K562 (cell line): Measurements from ENCODE around the gene SLC26A11. TPM values are rescaled to one million over a fixed set of nuclear protein-coding genes. Genes with fewer than 3 reads are reported as not detected.

ENCODE experiments used
- ATAC-seq: fragments of 200-7000 bp; cut with Tn5 transposase; 3 replicates; pipeline ENCODE4 v1.9.1; 2020; ENCODE audit warnings: moderate library complexity
- BruUV-seq: library from RNA; stranded (reverse); fragments of 400-500 nt; replicated peaks from 2 replicates; lab custom pipeline; 2021; lab: Mats Ljungman, UMichigan
- CTCF ChIA-PET: fragments of 300-600 bp; formaldehyde crosslinking; extraction: SDS; loops from one replicate; lab custom pipeline; 2021; ENCODE audit warnings: low intra/inter-chr PET ratio; lab: Yijun Ruan, JAX
- POLR2A ChIA-PET: fragments of 300-600, 350-650 bp; sonication (Branson Sonifier 250); formaldehyde crosslinking; extraction: SDS; loops from one replicate; lab custom pipeline; 2021; ENCODE audit warnings: antibody characterized with exemption, inconsistent platforms; lab: Yijun Ruan, JAX
- DNase-seq, 4 experiments: peaks; one replicate each; pipeline versions ENCODE4 v3.0.0 to v3.0.0-alpha.2; 2011 to 2018; ENCODE audit warnings: low spot score in 3 of 4, mixed read lengths in 3 of 4; ENCODE audit errors: extremely low read depth in 1 of 4
- FAIRE-seq: peaks from 2 replicates; lab custom pipeline; 2011; peaks lifted over from hg19 to GRCh38; lab: Jason Lieb, UNC
- H2AFZ ChIP-seq: 2 replicates; pipeline ENCODE4 v1.6.0; 2011; ENCODE audit warnings: low read depth, low read length, control low read depth, inconsistent platforms
- H3K27ac ChIP-seq: fragments of 200-600 bp; 3 replicates; pipeline ENCODE4 v1.8.0; 2011; ENCODE audit warnings: low read depth, mild to moderate bottlenecking, control low read depth, inconsistent platforms, low read length, moderate library complexity, mixed read lengths; ENCODE audit errors: extremely low read depth
- H3K27me3 ChIP-seq, 2 experiments: fragments of 300-600 bp in 1 of 2; 2 replicates in 1 of 2; 3 replicates in 1 of 2; pipeline versions ENCODE4 v1.6.0 to v1.8.0; 2011; ENCODE audit warnings: inconsistent platforms in 2 of 2, low read length in 2 of 2, mild to moderate bottlenecking in 1 of 2, mixed read lengths in 1 of 2, moderate library complexity in 1 of 2; ENCODE audit not compliant: control insufficient read depth in 2 of 2, insufficient read depth in 2 of 2
- H3K36me3 ChIP-seq: fragments of 300-600 bp; 3 replicates; pipeline ENCODE4 v1.8.0; 2011; ENCODE audit warnings: mild to moderate bottlenecking, low read length, inconsistent platforms; ENCODE audit not compliant: control insufficient read depth, insufficient read depth
- H3K4me1 ChIP-seq, 2 experiments: fragments of 200-600 bp in 1 of 2; replicated peaks in 1 of 2; 2 replicates in 1 of 2; 3 replicates in 1 of 2; pipeline versions ENCODE4 v1.5.1 to v1.8.0; 2011; ENCODE audit warnings: inconsistent platforms in 2 of 2, low read length in 2 of 2, mild to moderate bottlenecking in 1 of 2, mixed read lengths in 1 of 2, moderate library complexity in 1 of 2; ENCODE audit not compliant: control insufficient read depth in 2 of 2, insufficient read depth in 2 of 2
- H3K4me2 ChIP-seq: 2 replicates; pipeline ENCODE4 v1.6.1; 2011; ENCODE audit warnings: low read length, control low read depth, inconsistent platforms, mixed read lengths; ENCODE audit not compliant: insufficient read depth
- H3K4me3 ChIP-seq: fragments of 200-600 bp; sonication (generic), shearing (Covaris generic); 2 replicates; pipeline ENCODE4 v1.5.1; 2016; ENCODE audit warnings: control low read depth, inconsistent platforms
- H3K79me2 ChIP-seq: fragments of 200-600 bp; 3 replicates; pipeline ENCODE4 v1.8.0; 2011; ENCODE audit warnings: low read length, inconsistent platforms; ENCODE audit not compliant: control insufficient read depth, insufficient read depth
- H3K9ac ChIP-seq, 2 experiments: 2 replicates each; pipeline versions ENCODE4 v1.6.0 to v1.6.1; 2011; ENCODE audit warnings: low read depth in 2 of 2, low read length in 2 of 2, control low read depth in 1 of 2, inconsistent platforms in 1 of 2, mild to moderate bottlenecking in 1 of 2, mixed read lengths in 1 of 2; ENCODE audit not compliant: insufficient read depth in 1 of 2
- H3K9me1 ChIP-seq: one replicate; pipeline ENCODE4 v1.6.0; 2011; ENCODE audit warnings: inconsistent platforms, mild to moderate bottlenecking, low read length, moderate library complexity; ENCODE audit not compliant: control insufficient read depth, insufficient read depth
- H3K9me3 ChIP-seq: replicated peaks from 2 replicates; pipeline ENCODE4 v1.5.1; 2011; ENCODE audit warnings: low read depth, low read length, inconsistent platforms; ENCODE audit not compliant: control insufficient read depth, insufficient read depth
- H4K20me1 ChIP-seq: replicated peaks from 2 replicates; pipeline ENCODE4 v1.6.1; 2011; ENCODE audit warnings: low read length, inconsistent platforms, mixed read lengths; ENCODE audit not compliant: control insufficient read depth, insufficient read depth
- DACH1 ChIP-seq: fragments of 450-650 bp; IDR thresholded peaks from 2 replicates; pipeline ENCODE4 v1.6.1; 2018; ENCODE audit not compliant: partially characterized antibody
- ESRRA ChIP-seq: fragments of 450-650 bp; IDR thresholded peaks from 2 replicates; pipeline ENCODE4 v1.6.1; 2014; ENCODE audit warnings: low read depth, mild to moderate bottlenecking, moderate library complexity, borderline replicate concordance
- ETS2 ChIP-seq: IDR thresholded peaks from 2 replicates; pipeline ENCODE4 v1.6.1; 2016; ENCODE audit warnings: borderline replicate concordance, missing genetic modification characterization, mild to moderate bottlenecking, moderate library complexity, missing compliant biosample characterization; ENCODE audit not compliant: poor library complexity, severe bottlenecking
- FOXA1 ChIP-seq: fragments of 450-650 bp; IDR thresholded peaks from 2 replicates; pipeline ENCODE4 v1.6.1; 2016; ENCODE audit warnings: mild to moderate bottlenecking, borderline replicate concordance
- FOXK1 ChIP-seq: sonication (generic); formaldehyde crosslinking; IDR thresholded peaks from 2 replicates; pipeline ENCODE4 v1.8.0; 2022; ENCODE audit warnings: missing genetic modification reagents, mild to moderate bottlenecking, borderline replicate concordance
- MTA1 ChIP-seq: fragments of 450-650 bp; IDR thresholded peaks from 2 replicates; pipeline ENCODE4 v1.6.1; 2017; ENCODE audit warnings: borderline replicate concordance
- PTTG1 ChIP-seq: fragments of 450-650 bp; IDR thresholded peaks from 2 replicates; pipeline ENCODE4 v1.6.1; 2016; ENCODE audit warnings: low read depth, mild to moderate bottlenecking, missing genetic modification characterization, missing compliant biosample characterization
- TEAD4 ChIP-seq, 2 experiments: sonication (generic) in 1 of 2; formaldehyde crosslinking in 1 of 2; IDR thresholded peaks; 2 replicates each; pipeline versions ENCODE4 v1.6.1 to v1.8.0; 2012 to 2022; ENCODE audit warnings: borderline replicate concordance in 1 of 2, inconsistent platforms in 1 of 2, low read length in 1 of 2, mild to moderate bottlenecking in 1 of 2, missing genetic modification reagents in 1 of 2
- XRCC4 ChIP-seq: IDR thresholded peaks from one replicate; pipeline ENCODE4 v1.6.1; 2011; ENCODE audit not compliant: insufficient read depth, insufficient read length; ENCODE audit errors: extremely low read depth
- ZNF444 ChIP-seq: fragments of 250-450 bp; sonication (Bioruptor Pico); IDR thresholded peaks from 2 replicates; pipeline ENCODE4 v1.4.0; 2020; ENCODE audit warnings: mild to moderate bottlenecking, moderate library complexity
- ZNF586 ChIP-seq: fragments of 450-650 bp; formaldehyde crosslinking; conservative IDR thresholded peaks from 2 replicates; pipeline ENCODE4 v1.4.0; 2020; ENCODE audit warnings: mild to moderate bottlenecking, moderate library complexity
- ZNF79 ChIP-seq: fragments of 250-450 bp; sonication (Bioruptor Pico); IDR thresholded peaks from 2 replicates; pipeline ENCODE4 v1.4.0; 2020; ENCODE audit warnings: low read depth, mild to moderate bottlenecking, moderate library complexity
- WGBS: fragments of 100-300 bp; shearing (Covaris generic); methylation state at CpG from one replicate; pipeline ENCODE4 v1.1.6; 2016; ENCODE audit warnings: low coverage, mixed read lengths; ENCODE audit not compliant: insufficient coverage; ENCODE audit errors: missing lambda C conversion rate; 5-methylcytosine and 5-hydroxymethylcytosine counted together
- in situ Hi-C: fragments of 300-500 bp; cut with MboI; formaldehyde crosslinking; loops from 4 replicates; pipeline ENCODE4 v1.15.0; 2018; ENCODE audit warnings: inconsistent platforms, mixed read lengths
- intact Hi-C: fragments of 100-400 bp; cut with micrococcal nuclease; formaldehyde crosslinking; loops from 2 replicates; pipeline ENCODE4 v1.14.2; 2022
- polyA plus RNA-seq, 8 experiments: library from polyadenylated mRNA; depleted of rRNA in 4 of 8; stranded (reverse) in 5 of 8; unstranded in 3 of 8; fragments of >200 nt; fragmentation: Nextera tagmentation in 2 of 8; fragmentation: Illumina TruSeq in 1 of 8; extraction: Ambion mirVana in 2 of 8; extraction: Trizol in 1 of 8; gene quantifications; 2 replicates each; pipeline versions ENCODE4 v1.2.1 to v1.2.3, GENCODE V29; 2011 to 2014; ENCODE audit warnings: inconsistent platforms in 1 of 8, missing spikeins in 1 of 8
- total RNA-seq, 7 experiments: library from RNA; depleted of rRNA in 6 of 7; stranded (reverse); fragments of >200 nt in 6 of 7; fragmentation: Illumina TruSeq in 2 of 7; extraction: Trizol in 2 of 7; gene quantifications; 2 replicates each; pipeline versions ENCODE4 v1.2.1 to v1.2.3, GENCODE V29; 2011 to 2021; ENCODE audit warnings: low replicate concordance in 1 of 7
- TF ChIP-seq, protein P1 (sequence below): sonication (generic); formaldehyde crosslinking; IDR thresholded peaks from 2 replicates; pipeline ENCODE4 v1.8.0; 2022; ENCODE audit warnings: missing genetic modification reagents, mild to moderate bottlenecking, borderline replicate concordance
- TF ChIP-seq, protein P2 (sequence below): sonication (generic); formaldehyde crosslinking; IDR thresholded peaks from 2 replicates; pipeline ENCODE4 v1.8.0; 2023; ENCODE audit warnings: mild to moderate bottlenecking, missing genetic modification reagents
- TF ChIP-seq, protein P3 (sequence below): sonication (generic); formaldehyde crosslinking; IDR thresholded peaks from 2 replicates; pipeline ENCODE4 v1.8.1; 2023; ENCODE audit warnings: mild to moderate bottlenecking, missing genetic modification reagents

The SLC26A11 gene
- total and polyA plus RNA-seq, 9 of the 15 experiments (the other 6 are each of a cell fraction or from before 2014, with no cell fraction given): 0.06 to 3.1 (median 1.2) TPM; not detected in 1

DNA sequence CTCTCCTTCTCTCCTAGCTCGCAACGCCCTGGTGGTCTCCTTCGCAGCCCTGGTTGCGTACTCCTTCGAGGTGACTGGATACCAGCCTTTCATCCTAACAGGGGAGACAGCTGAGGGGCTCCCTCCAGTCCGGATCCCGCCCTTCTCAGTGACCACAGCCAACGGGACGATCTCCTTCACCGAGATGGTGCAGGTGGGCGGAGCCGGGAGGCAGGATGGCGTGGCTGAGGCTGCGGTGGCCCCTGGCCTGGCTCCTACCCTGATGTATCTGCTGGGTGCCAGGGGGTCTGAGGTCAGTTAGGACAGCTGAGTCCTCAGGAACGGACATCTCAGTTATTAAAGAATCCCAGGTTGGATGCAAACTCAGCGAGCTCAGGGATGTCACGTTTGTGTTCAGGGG is 16.7 kb downstream of the SLC26A11 start (continued):
- TF ChIP-seq ESRRA: no peak
- TF ChIP-seq FOXA1: no peak
- no peak for TF ChIP-seq ETS2 (tag)
- TF ChIP-seq MTA1: no peak
- no peak for TF ChIP-seq ZNF79 (CRISPR knock-in tag)
- TF ChIP-seq ZNF444 (CRISPR knock-in tag): no peak

DNA sequence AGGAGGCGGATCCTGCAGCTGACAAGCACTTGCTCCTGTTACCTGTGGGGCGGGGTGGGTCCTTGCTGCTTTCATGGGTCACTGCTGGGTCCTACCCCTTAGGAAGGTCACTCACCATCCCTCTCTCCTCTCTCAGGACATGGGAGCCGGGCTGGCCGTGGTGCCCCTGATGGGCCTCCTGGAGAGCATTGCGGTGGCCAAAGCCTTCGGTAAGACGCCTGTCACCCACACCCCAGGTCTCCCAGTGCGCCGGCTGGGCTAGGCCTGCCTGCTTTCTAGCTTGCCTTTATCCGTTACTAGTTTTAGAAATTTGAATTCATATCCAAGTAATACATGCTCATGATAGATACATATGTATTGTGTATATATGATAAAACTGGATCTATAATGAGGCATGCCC is 17.2 kb downstream of the SLC26A11 start:
- Histone ChIP-seq H3K9me1 (no peaks in the 10 kb centered on the region), H2AFZ (no peak overlapping the region), H3K27ac (no peak overlapping the region), H3K27me3 (no peaks in the 10 kb centered on the region), H3K4me2 (no peak overlapping the region), H3K4me3 (no peak overlapping the region), H3K9ac (no peak overlapping the region), H3K4me1 (no peaks in the 10 kb centered on the region), H3K36me3 (no peaks in the 10 kb centered on the region), H4K20me1 (no peaks in the 10 kb centered on the region), H3K9me3 (no peaks in the 10 kb centered on the region), H3K79me2 (no peaks in the 10 kb centered on the region)
- intact Hi-C loops: no loop called here
- BruUV-seq: no TSS peak
- ChIA-PET POLR2A (no interaction called here), CTCF (no interaction called here)
- no peak for DNase-seq
- in situ Hi-C loops: no loop called here
- TF ChIP-seq TEAD4 (IDR thresholded peaks at IDR 0.05; ENCODE audit: low read length) (no peak), TEAD4 (CRISPR knock-in tag; IDR thresholded peaks at IDR 0.05; ENCODE audit: borderline replicate concordance) (no peak), ZNF586 (no peak), FOXK1 (CRISPR knock-in tag) (no peak), XRCC4 (no peak), DACH1 (no peak), PTTG1 (tag) (no peak)
- TF ChIP-seq, protein P1, sequence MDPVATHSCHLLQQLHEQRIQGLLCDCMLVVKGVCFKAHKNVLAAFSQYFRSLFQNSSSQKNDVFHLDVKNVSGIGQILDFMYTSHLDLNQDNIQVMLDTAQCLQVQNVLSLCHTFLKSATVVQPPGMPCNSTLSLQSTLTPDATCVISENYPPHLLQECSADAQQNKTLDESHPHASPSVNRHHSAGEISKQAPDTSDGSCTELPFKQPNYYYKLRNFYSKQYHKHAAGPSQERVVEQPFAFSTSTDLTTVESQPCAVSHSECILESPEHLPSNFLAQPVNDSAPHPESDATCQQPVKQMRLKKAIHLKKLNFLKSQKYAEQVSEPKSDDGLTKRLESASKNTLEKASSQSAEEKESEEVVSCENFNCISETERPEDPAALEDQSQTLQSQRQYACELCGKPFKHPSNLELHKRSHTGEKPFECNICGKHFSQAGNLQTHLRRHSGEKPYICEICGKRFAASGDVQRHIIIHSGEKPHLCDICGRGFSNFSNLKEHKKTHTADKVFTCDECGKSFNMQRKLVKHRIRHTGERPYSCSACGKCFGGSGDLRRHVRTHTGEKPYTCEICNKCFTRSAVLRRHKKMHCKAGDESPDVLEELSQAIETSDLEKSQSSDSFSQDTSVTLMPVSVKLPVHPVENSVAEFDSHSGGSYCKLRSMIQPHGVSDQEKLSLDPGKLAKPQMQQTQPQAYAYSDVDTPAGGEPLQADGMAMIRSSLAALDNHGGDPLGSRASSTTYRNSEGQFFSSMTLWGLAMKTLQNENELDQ (CRISPR knock-in tag): no peak
- TF ChIP-seq, protein P2, sequence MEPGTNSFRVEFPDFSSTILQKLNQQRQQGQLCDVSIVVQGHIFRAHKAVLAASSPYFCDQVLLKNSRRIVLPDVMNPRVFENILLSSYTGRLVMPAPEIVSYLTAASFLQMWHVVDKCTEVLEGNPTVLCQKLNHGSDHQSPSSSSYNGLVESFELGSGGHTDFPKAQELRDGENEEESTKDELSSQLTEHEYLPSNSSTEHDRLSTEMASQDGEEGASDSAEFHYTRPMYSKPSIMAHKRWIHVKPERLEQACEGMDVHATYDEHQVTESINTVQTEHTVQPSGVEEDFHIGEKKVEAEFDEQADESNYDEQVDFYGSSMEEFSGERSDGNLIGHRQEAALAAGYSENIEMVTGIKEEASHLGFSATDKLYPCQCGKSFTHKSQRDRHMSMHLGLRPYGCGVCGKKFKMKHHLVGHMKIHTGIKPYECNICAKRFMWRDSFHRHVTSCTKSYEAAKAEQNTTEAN (CRISPR knock-in tag): no peak
- TF ChIP-seq, protein P3, sequence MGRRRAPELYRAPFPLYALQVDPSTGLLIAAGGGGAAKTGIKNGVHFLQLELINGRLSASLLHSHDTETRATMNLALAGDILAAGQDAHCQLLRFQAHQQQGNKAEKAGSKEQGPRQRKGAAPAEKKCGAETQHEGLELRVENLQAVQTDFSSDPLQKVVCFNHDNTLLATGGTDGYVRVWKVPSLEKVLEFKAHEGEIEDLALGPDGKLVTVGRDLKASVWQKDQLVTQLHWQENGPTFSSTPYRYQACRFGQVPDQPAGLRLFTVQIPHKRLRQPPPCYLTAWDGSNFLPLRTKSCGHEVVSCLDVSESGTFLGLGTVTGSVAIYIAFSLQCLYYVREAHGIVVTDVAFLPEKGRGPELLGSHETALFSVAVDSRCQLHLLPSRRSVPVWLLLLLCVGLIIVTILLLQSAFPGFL (CRISPR knock-in tag): no peak
- no peak for ATAC-seq
- WGBS: 68% methylated on average over 8 of the region's 10 CpGs
- no peak for FAIRE-seq
